Testis (tissue), 3 donors: ENCODE data around the gene TXNRD1. TPM values are rescaled to one million over a fixed set of nuclear protein-coding genes. Genes with fewer than 3 reads are reported as not detected.

Experiments used
- DNase-seq: peaks from one replicate; pipeline ENCODE4 v3.0.0-alpha.2; 2019
- H3K27ac ChIP-seq, 2 donors: fragments of 200-600 bp; sonication (generic); one replicate each; pipeline ENCODE4 v1.5.1; 2019
- H3K27me3 ChIP-seq: fragments of 200-600 bp; sonication (generic); one replicate; pipeline ENCODE4 v1.5.1; 2019
- H3K36me3 ChIP-seq: fragments of 200-600 bp; sonication (generic); one replicate; pipeline ENCODE4 v1.5.1; 2017; ENCODE audit warnings: low read depth; ENCODE audit errors: missing control alignments
- H3K4me1 ChIP-seq: fragments of 200-600 bp; sonication (generic); one replicate; pipeline ENCODE4 v1.5.1; 2019
- H3K4me3 ChIP-seq, 2 donors: fragments of 200-600 bp; sonication (generic); one replicate each; pipeline ENCODE4 v1.5.1; 2017 to 2019
- H3K9me3 ChIP-seq: fragments of 200-600 bp; sonication (generic); one replicate; pipeline ENCODE4 v1.5.1; 2017
- POLR2A ChIP-seq: fragments of 450-650 bp; IDR thresholded peaks from one replicate; pipeline ENCODE4 v1.6.1; 2017; ENCODE audit warnings: antibody characterized with exemption, mild to moderate bottlenecking, moderate library complexity
- WGBS, 2 donors: methylation state at CpG; one replicate each; pipeline ENCODE4 v1.1.5; 2018; 5-methylcytosine and 5-hydroxymethylcytosine counted together
- intact Hi-C: fragments of 100-400 bp; cut with DNase I; formaldehyde crosslinking; loops from one replicate; pipeline ENCODE4 v1.15.1; 2023; ENCODE audit warnings: low total_unique reads
- polyA plus RNA-seq: library from polyadenylated mRNA; stranded (reverse); fragments of 350-450 nt; fragmentation: Illumina TruSeq; extraction: RNeasy Lipid Tissue Mini Kit (QIAGEN cat#74804); gene quantifications from one replicate; pipeline ENCODE4 v1.2.3, GENCODE V29; 2014; ENCODE audit warnings: low read depth, low replicate concordance; ENCODE audit not compliant: insufficient read depth
- total RNA-seq, 2 donors: library from RNA; depleted of rRNA; stranded (reverse); fragments of >200 nt; gene quantifications; one replicate each; pipeline ENCODE4 v1.2.3, GENCODE V29; 2016
- TF ChIP-seq, protein P1 (sequence below), 3 experiments: fragments of 450-650 bp in 2 of 3; fragments of 200-600 bp in 1 of 3; sonication (generic) in 1 of 3; IDR thresholded peaks; one replicate each; pipeline ENCODE4 v1.5.1; 2016 to 2019; ENCODE audit warnings: antibody characterized with exemption in 3 of 3, mild to moderate bottlenecking in 2 of 3, moderate library complexity in 1 of 3

Gene TXNRD1
- total and polyA plus RNA-seq, 3 donors from 2014 or later, result 67.8 to 110 (median 96.2) TPM

DNA sequence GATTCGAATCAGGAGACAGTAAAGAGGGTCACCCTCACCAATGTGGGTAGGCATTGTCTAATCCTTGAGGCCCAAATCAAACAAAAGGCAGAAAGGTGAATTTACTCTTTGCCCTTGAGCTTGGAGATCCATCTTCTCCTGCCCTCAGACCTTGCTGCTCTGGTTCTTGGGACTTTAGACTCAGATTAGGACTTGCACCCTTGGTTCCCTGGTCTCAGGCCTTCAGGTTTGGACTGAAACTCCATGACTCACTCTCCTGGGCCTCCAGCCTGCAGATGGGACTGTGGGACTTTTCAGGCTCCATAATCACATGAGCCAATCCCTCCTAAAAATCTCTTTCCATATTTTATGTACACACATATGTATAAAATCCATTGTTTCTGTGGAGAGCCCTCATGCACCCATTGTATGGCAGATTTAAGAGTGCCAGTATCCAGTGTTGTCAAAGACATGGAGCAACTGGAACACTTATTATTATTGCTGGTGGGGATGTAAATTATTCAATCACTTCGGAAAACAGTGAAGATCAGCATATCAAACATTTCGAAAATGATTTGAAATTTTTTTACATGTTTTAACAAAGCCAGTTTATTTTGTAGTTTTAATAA is 136.6 kb downstream of the TXNRD1 start:
- TF ChIP-seq, protein P1, sequence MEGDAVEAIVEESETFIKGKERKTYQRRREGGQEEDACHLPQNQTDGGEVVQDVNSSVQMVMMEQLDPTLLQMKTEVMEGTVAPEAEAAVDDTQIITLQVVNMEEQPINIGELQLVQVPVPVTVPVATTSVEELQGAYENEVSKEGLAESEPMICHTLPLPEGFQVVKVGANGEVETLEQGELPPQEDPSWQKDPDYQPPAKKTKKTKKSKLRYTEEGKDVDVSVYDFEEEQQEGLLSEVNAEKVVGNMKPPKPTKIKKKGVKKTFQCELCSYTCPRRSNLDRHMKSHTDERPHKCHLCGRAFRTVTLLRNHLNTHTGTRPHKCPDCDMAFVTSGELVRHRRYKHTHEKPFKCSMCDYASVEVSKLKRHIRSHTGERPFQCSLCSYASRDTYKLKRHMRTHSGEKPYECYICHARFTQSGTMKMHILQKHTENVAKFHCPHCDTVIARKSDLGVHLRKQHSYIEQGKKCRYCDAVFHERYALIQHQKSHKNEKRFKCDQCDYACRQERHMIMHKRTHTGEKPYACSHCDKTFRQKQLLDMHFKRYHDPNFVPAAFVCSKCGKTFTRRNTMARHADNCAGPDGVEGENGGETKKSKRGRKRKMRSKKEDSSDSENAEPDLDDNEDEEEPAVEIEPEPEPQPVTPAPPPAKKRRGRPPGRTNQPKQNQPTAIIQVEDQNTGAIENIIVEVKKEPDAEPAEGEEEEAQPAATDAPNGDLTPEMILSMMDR (IDR thresholded peaks at IDR 0.05), result no peak
- no peak for TF ChIP-seq POLR2A
- intact Hi-C loops, result loop anchor here (10.0 kb wide), 1 partner anchor 147 kb away; no protein-coding TSS in a partner anchor
- H3K27me3 ChIP-seq, result no peaks in the 10 kb centered on the region
- no peak for DNase-seq
- H3K27ac ChIP-seq, result no peak overlapping the region
- no peaks in the 10 kb centered on the region for H3K4me1 ChIP-seq
- 84 to 95% methylated on average over 3 of the region's 3 CpGs for WGBS, 2 donors
- no peaks in the 10 kb centered on the region for H3K36me3 ChIP-seq
- no peaks in the 10 kb centered on the region for H3K9me3 ChIP-seq
- H3K4me3 ChIP-seq, result no peak overlapping the region

DNA sequence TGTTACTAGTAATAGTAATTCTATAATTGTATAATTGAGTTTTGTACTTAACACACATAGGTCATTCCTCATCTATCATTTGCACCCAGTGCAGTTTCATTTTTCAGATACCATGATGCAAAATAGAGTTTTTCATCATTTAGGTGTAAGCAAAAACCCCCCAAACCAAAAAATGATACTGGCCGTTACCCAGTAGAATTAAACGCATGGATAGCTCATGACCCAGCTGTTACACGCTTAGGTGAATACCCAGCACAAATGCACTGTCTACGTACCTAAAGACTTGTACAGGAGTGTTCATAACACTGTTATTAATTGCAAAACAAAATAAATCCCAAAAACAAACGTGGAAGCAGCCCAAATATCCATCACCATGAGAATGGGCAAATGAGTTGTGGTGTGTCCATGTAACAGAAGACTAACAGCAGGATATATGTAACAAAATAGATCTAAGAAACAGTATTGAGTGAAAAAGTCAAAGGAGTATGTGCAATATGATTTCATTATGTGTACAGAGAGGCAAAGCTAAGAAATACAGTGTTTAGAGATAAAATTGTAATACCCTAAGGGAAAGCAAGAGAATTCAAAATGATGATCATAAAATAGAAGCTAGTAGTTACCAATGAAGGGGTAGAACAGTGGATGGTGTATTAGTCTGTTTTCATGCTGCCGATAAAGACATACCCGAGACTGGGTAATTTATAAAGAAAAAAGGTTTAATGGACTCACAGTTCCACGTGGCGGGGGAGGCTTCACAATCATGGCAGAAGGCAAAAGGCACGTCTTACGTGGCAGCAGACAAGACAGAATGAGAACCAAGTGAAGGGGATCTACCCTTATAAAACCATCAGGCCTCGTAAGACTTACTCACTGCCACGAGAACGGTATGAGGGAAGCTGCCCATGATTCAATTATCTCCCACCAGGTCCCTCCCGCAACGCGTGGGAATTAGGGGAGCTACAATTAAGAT is 137.7 kb downstream of the TXNRD1 start:
- H3K36me3 ChIP-seq, result no peaks in the 10 kb centered on the region
- no peak overlapping the region for H3K4me3 ChIP-seq
- 91% methylated on average over 17 of the region's 17 CpGs for WGBS, 2 donors
- no peak overlapping the region for H3K27ac ChIP-seq
- H3K4me1 ChIP-seq, result no peaks in the 10 kb centered on the region
- no peaks in the 10 kb centered on the region for H3K9me3 ChIP-seq
- no peak for DNase-seq
- intact Hi-C loops, result loop anchor here (10.0 kb wide), 1 partner anchor 148 kb away; no protein-coding TSS in a partner anchor
- TF ChIP-seq POLR2A, result no peak
- TF ChIP-seq, protein P1 (IDR thresholded peaks at IDR 0.05), result no peak
- H3K27me3 ChIP-seq, result no peaks in the 10 kb centered on the region

DNA sequence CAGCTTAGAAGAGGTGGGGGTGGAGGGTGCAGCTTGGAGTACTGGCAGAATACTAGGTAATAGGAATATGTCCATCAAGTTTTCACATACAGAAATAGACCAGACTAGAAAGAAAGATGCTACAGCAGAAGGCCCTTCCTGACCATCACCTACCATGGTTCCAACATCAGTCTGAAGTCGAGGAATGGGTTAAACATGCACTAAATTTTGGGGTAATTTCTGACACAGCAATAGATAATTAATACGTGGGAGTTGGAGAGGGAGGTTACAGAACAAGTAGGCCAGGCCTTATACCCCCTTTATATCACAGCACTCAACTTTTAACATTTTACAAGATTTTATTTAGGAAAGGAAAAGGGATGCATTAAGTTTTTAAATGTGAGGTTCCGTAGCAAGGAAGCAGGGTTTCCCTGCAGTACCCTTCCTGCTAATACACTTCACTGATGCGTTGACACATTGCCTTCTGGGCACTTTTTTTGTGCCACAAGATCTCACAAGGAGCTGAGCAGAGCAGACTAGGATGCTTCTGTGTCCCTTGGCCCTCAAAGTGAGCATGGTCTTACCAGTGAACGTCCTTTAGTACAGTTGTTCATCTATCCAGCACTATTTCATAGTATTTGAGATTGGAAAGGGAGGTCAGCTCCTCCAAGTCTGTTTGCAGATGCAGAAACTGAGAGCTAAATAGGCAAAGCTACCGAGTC is 138.7 kb downstream of the TXNRD1 start:
- no peaks in the 10 kb centered on the region for H3K9me3 ChIP-seq
- no peaks in the 10 kb centered on the region for H3K4me1 ChIP-seq
- no peak for TF ChIP-seq POLR2A
- TF ChIP-seq, protein P1 (IDR thresholded peaks at IDR 0.05), result no peak
- no peak overlapping the region for H3K4me3 ChIP-seq
- intact Hi-C loops, result loop anchor here (10.0 kb wide), 1 partner anchor 150 kb away; no protein-coding TSS in a partner anchor
- WGBS, 2 donors, result 68 to 72% methylated on average over 6 of the region's 6 CpGs
- H3K27me3 ChIP-seq, result no peaks in the 10 kb centered on the region
- no peak for DNase-seq
- H3K36me3 ChIP-seq, result no peaks in the 10 kb centered on the region
- no peak overlapping the region for H3K27ac ChIP-seq

DNA sequence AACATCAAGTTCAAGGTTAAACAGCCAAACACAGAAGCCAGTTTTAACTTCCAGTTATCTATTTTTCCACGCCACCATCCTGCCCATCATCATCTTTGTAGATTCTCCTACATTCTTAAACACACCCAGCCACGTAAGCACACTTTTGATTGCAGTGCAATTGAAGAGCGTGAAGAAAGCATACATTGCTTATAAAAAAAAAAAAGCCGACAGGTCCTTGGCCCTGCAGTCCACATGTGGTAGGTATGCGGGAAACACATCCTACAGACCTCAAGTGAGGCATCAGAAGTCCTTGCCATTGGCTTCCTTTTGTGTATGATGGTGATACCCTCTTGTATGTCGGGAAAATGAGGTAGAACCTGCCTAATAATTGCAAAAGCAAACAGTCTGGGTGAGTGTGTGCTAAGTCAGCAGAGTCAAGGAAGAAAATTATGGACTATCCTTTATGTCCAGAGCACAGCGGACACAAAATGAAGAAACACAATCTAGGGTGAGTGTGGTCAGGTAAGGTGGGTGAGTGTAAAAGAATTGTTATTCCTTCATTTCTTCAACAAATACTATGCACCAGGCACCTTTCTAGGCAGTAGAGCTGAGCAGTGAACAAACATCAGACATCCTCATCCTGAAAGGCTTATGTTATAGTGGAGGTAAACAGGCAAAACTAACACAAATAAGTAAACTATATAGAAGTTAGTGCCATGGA is 139.4 kb downstream of the TXNRD1 start:
- intact Hi-C loops, result loop anchor here (10.0 kb wide), 1 partner anchor 150 kb away; no protein-coding TSS in a partner anchor
- TF ChIP-seq, protein P1 (IDR thresholded peaks at IDR 0.05), result no peak
- TF ChIP-seq POLR2A, result no peak
- Histone ChIP-seq H3K36me3 (no peaks in the 10 kb centered on the region), H3K27me3 (no peaks in the 10 kb centered on the region), H3K4me1 (no peaks in the 10 kb centered on the region), H3K9me3 (no peaks in the 10 kb centered on the region), H3K4me3 (no peak overlapping the region), H3K27ac (no peak overlapping the region)
- no peak for DNase-seq
- WGBS, 2 donors, result 77 to 87% methylated on average over 7 of the region's 7 CpGs
